IPS DF 19.7 (cell line): ENCODE data around the gene IGSF21.

Experiments used
- DNase-seq: peaks from one replicate; pipeline ENCODE4 v3.0.0-alpha.2; 2013; ENCODE audit warnings: low read depth, low spot score

IGSF21 gene

DNA sequence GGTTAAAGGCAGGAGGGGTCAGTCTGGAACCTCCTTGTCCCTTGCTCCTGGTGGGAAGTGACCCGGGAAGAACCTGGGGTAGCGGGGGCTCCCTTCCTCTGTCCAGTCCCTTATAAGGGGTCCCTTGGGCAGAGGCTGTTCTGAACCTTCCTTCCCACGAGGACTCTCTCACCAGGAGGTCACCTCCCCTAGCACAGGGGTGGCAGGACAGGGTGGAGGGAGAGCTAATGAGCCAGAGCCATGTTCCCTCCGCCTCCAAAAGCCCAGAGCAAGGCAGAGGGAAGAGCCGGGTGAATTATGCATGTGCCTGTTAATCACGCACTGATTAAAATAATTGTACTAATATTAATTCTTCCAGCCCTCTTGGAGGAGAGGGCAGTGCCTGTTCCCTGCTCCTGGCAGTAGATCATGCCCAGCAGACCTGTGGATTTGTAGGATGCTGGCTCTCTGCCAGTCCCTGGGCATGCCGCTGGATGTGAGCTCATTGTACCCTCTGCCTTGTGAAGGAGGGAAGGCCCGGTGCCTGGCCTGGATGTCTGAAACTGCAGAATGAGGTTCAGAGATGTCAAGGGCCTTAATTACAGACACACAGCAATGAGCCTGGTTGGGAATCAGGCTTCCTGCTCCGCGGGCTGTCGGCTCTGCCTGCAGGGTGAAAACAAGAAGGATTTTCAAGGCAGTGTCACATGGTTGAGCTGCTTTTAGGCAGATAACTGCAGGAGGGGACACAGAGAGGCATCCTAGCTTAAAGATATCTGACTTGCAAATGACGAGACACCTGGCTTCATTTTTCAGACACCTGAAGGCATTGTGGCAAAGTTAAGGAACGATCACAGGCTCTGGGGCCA lies 68.2 kb downstream of the IGSF21 start:
- DNase-seq, result no peak

- no peak for DNase-seq
Measured at GRCh38 chr1:18176619-18177018, 69.0 kb downstream of the IGSF21 start.

- no peak for DNase-seq
Measured at GRCh38 chr1:18178111-18178510, 70.5 kb downstream of the IGSF21 start.

GRCh38 chr1:18179009-18179408 lies 71.4 kb downstream of the IGSF21 start:
- DNase-seq, result no peak

DNA sequence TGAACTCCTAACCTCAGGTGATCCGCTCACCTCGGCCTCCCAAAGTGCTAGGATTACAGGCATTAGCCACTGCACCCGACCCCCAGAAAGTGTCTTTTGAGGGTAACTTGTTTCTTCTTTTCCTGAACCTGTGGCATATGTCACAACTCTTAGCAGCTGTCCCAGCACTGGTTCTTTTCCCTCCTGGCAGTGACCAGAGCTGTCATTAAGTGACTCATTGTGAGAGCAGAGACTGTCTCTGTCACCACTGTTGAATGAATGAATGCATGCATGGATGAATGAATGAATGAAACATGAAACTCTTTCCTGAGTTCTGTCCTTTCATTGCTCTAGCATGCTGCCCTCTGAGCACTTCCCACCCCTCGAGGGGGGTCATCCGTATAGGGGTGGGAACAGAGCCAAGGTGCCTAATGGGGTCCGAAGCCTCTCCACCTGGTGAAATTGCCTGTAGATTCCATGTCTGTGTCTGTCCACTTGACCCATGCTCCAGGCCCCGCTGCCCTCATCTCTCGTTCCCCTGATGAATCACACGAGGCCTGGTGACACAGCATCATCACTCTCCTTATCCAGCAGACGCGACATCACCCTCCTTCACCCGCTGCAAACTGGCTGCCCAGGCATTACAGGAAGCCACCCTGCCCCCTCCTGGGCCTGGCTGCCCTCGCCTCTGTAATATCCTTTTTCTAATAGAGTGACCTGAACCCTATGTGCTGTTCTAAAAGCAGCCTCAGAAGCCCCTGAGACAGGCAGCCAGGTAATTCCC lies 75.0 kb downstream of the IGSF21 start:
- no peak for DNase-seq

DNA sequence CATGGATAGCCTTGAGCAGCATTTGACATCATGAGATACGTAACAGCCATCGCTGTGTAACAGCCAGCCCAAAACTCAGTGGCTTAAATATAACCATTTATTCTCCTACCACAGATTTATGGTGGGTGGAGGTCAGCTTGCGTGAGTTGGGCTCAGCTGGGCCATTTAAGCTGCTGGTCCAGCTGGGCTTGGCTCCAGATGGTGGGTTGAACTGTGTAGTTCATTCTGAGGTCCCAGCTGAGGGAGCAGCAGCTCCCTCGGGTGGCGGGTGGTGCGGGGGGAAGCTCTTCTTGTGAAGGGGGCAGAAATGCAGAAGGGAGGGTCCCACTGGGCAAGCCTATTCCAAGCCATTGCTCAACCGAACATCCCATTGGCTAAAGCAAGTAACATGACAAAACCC lies 75.9 kb downstream of the IGSF21 start:
- no peak for DNase-seq

- DNase-seq, result no peak
Measured at GRCh38 chr1:18187054-18187453, 79.5 kb downstream of the IGSF21 start.

DNA sequence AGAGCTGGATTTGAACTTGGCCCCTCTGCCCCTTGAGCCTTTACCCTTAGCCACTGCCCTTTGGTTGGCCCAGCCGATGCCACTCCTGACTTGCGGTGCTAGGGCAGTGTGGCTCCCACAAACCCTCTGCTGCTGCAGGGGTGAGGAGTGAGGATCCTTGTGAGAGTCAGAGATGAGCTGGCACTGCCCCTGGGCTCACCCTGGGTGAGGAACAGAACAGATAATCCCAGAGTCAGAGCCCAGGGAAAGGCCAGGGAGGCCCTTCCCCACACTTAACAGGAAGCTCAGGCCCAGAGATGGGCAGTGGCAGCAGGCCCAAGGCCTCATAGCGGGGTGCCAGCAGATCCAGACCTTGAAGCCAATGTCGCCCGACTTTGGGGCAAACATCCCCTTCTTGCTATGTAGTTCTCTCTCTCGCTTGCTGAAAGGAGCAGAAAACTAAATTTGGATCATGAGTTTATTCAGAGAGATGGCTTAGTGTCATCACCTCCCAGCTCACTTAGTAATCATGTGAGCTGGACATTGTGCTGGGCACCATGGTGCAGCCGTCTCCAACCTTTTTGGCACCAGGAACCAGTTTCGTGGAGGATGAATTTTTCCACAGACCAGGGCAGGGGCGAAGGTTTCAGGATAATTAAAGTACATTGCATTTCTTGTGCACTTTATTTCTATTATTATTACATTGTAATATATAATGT lies 81.4 kb downstream of the IGSF21 start:
- no peak for DNase-seq

DNA sequence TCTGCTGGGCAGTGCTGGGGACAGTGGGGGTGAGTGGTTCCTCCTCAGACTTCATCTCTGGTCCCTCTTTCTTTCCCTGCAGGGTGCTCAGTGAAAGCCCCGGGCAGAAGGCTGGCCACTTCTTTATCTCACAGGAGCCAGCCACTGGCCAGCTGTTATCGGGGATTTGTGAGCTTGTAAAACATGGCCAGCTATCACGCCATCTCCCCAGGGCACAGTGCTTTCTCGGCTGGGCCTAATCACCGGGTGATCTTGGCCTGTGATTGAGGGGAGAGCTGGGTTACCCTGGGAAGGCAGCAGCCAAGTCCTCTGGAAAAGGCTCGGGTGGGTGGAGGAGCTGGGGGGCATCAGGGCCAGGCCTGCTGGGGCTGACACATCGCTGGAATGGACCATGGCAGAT lies 83.0 kb downstream of the IGSF21 start:
- DNase-seq, result no peak

GRCh38 chr1:18191037-18191436 lies 83.4 kb downstream of the IGSF21 start:
- DNase-seq, result no peak

DNA sequence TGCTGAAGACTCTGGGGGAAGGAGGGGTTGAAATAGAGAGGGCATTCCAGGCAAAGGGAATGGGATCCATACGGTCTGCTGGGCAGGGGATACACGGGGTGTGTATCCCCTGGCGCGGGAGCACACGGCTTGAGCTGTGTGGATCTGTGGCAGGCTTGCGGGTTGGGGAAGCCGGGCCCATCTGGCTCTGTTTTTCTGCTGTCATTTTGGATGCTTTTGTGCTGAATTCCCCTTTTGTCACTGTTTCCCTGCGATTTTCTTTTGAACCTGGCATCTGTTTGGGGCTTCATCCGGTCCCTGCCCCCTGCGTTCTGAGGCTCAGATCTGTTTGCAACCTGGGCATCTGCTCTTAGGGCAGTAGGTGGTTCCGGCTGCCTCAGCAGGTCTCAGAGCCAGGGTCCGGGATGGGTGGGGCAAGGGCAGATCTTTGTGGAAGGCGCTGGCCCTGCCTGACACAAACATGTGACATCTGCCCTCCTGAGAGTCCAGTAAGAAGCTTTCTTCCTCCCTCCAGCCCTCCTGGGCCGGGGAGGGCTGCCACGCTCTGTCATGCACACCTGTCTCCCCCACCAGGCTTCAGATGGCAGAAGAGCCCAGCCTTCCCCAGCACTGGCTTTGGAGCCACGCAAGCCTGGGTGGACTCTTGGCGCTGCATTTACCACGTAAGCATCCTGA lies 84.0 kb downstream of the IGSF21 start:
- no peak for DNase-seq

GRCh38 chr1:18192182-18192581 lies 84.6 kb downstream of the IGSF21 start:
- DNase-seq, result no peak

GRCh38 chr1:18192974-18193373 lies 85.4 kb downstream of the IGSF21 start:
- DNase-seq, result no peak

DNA sequence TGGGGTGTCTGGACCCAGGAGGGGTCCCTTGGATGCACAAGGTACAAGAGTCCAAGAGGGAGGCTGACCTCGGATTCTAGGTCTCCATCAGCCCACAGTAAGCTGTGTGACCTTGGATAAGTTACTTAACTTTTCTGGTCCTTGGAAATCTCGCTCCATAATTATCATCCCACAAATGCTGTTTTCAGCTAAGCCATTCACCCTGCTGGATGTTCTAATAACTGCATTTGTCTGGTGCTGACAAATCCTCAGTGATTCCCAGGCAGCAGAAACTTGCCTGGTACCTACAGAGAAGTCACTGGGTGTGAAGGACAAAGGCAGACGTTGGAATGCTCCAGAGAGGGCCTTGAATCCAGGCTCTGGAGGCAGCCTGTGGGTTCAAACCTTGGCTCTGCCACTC lies 89.7 kb downstream of the IGSF21 start:
- no peak for DNase-seq

DNA sequence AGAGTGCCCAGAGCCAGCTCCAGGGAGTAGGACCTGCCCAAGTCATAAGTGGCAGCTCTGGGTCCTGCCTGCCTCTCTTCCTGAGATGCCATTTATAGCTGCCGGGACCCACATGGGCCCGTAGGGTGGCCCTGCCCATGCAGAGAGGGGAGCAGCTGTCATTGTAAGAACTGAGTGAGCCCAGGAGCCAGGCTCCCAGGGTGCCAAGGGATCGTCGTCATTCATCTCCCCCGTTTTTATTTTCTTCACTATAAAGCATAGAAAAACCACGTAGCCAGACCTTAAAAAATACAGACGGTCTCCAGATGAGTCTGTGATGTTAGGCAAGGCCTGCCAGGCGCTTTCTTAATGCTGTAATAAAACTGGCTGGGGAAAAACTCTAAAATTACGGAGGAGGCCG lies 90.7 kb downstream of the IGSF21 start:
- no peak for DNase-seq

DNA sequence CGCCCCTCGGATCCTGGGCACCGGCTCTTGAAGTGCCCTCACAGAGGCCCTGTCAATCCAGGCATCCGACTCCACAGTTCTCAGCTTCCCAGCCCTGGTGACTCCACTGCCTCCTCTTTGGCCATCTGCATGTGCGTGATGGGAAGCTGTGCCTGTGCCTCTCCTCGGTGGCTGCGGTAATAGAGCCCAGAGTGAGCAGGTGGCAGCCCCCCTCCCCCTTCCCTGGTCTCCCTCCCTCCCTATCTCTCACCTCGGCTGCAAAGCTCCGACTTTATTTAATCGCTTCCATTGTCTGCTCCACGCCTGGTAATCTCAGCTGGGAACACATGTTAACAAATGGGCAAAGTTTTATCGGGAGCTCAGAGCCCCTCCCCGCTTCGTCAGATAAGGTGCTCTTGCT lies 91.9 kb downstream of the IGSF21 start:
- no peak for DNase-seq

GRCh38 chr1:18200136-18200717 lies 92.6 kb downstream of the IGSF21 start:
- DNase-seq, result no peak

GRCh38 chr1:18200918-18201317 lies 93.3 kb downstream of the IGSF21 start:
- DNase-seq, result no peak

DNA sequence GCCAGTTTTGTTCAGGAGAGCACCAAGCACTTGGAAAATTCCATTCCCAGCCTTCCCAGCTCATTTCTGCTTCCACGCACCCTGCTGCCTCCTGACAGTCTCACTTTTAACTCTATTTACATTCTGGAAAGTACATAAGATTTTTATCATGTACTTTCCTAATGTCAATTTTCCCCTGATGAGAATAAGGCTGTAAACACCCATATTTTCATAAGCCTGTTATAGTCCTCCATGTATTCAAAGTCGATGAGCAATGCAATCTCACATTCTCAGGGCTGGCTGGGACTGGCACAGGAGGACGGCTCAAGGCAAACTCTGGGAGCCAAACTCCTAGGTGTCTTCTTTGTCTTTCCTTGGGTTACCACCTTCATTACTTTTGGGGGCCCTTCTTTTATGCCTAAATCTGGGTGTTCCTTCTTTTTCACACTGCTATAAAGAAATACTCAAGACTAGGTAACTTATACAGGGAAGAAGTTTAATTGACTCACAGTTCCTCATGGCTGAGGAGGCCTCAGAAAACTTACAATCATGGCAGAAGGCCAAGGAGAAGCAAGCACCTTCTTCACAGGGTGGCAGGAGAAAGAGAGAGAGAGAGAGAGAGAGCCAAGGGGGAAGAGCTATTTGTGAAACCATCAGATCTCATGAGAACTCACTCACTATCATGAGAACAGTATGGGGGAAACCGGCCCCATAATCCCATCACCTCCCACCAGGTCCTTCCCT lies 94.6 kb downstream of the IGSF21 start:
- no peak for DNase-seq

GRCh38 chr1:18203645-18204044 lies 96.0 kb downstream of the IGSF21 start:
- no peak for DNase-seq

DNA sequence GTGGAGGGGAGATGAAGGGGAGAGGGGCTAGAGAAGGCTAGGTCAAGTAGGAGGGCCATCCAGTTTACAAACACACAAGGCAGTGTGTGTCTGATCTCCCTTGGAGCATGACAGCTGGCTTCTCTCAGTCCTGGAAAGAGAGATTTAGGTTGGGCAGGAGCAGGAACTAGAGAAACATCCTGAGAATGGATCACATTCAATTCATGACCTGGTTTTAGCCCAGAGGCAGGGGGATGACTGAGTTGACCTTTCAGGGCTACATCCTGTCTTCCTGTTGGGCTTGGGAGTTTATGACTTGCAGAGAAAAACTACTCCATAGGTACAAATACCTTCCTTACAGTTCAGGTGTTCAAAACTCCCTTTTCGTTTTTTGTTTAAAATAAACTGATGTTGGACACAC lies 97.0 kb downstream of the IGSF21 start:
- no peak for DNase-seq
